K562 (cell line): Measurements from ENCODE around the gene CHGA. TPM values are rescaled to one million over a fixed set of nuclear protein-coding genes. Genes with fewer than 3 reads are reported as not detected.

ENCODE experiments used
- ATAC-seq: fragments of 200-7000 bp; cut with Tn5 transposase; 3 replicates; pipeline ENCODE4 v1.9.1; 2020; ENCODE audit warnings: moderate library complexity
- BruUV-seq: library from RNA; stranded (reverse); fragments of 400-500 nt; replicated peaks from 2 replicates; lab custom pipeline; 2021; lab: Mats Ljungman, UMichigan
- CTCF ChIA-PET: fragments of 300-600 bp; formaldehyde crosslinking; extraction: SDS; loops from one replicate; lab custom pipeline; 2021; ENCODE audit warnings: low intra/inter-chr PET ratio; lab: Yijun Ruan, JAX
- POLR2A ChIA-PET: fragments of 300-600, 350-650 bp; sonication (Branson Sonifier 250); formaldehyde crosslinking; extraction: SDS; loops from one replicate; lab custom pipeline; 2021; ENCODE audit warnings: antibody characterized with exemption, inconsistent platforms; lab: Yijun Ruan, JAX
- DNase-seq, 4 experiments: peaks; one replicate each; pipeline versions ENCODE4 v3.0.0 to v3.0.0-alpha.2; 2011 to 2018; ENCODE audit warnings: low spot score in 3 of 4, mixed read lengths in 3 of 4; ENCODE audit errors: extremely low read depth in 1 of 4
- FAIRE-seq: peaks from 2 replicates; lab custom pipeline; 2011; peaks lifted over from hg19 to GRCh38; lab: Jason Lieb, UNC
- H2AFZ ChIP-seq: 2 replicates; pipeline ENCODE4 v1.6.0; 2011; ENCODE audit warnings: low read depth, low read length, control low read depth, inconsistent platforms
- H3K27ac ChIP-seq: fragments of 200-600 bp; 3 replicates; pipeline ENCODE4 v1.8.0; 2011; ENCODE audit warnings: low read depth, mild to moderate bottlenecking, control low read depth, inconsistent platforms, low read length, moderate library complexity, mixed read lengths; ENCODE audit errors: extremely low read depth
- H3K27me3 ChIP-seq, 2 experiments: fragments of 300-600 bp in 1 of 2; 2 replicates in 1 of 2; 3 replicates in 1 of 2; pipeline versions ENCODE4 v1.6.0 to v1.8.0; 2011; ENCODE audit warnings: inconsistent platforms in 2 of 2, low read length in 2 of 2, mild to moderate bottlenecking in 1 of 2, mixed read lengths in 1 of 2, moderate library complexity in 1 of 2; ENCODE audit not compliant: control insufficient read depth in 2 of 2, insufficient read depth in 2 of 2
- H3K36me3 ChIP-seq: fragments of 300-600 bp; 3 replicates; pipeline ENCODE4 v1.8.0; 2011; ENCODE audit warnings: mild to moderate bottlenecking, low read length, inconsistent platforms; ENCODE audit not compliant: control insufficient read depth, insufficient read depth
- H3K4me1 ChIP-seq, 2 experiments: fragments of 200-600 bp in 1 of 2; replicated peaks in 1 of 2; 2 replicates in 1 of 2; 3 replicates in 1 of 2; pipeline versions ENCODE4 v1.5.1 to v1.8.0; 2011; ENCODE audit warnings: inconsistent platforms in 2 of 2, low read length in 2 of 2, mild to moderate bottlenecking in 1 of 2, mixed read lengths in 1 of 2, moderate library complexity in 1 of 2; ENCODE audit not compliant: control insufficient read depth in 2 of 2, insufficient read depth in 2 of 2
- H3K4me2 ChIP-seq: 2 replicates; pipeline ENCODE4 v1.6.1; 2011; ENCODE audit warnings: low read length, control low read depth, inconsistent platforms, mixed read lengths; ENCODE audit not compliant: insufficient read depth
- H3K4me3 ChIP-seq: fragments of 200-600 bp; sonication (generic), shearing (Covaris generic); 2 replicates; pipeline ENCODE4 v1.5.1; 2016; ENCODE audit warnings: control low read depth, inconsistent platforms
- H3K79me2 ChIP-seq: fragments of 200-600 bp; 3 replicates; pipeline ENCODE4 v1.8.0; 2011; ENCODE audit warnings: low read length, inconsistent platforms; ENCODE audit not compliant: control insufficient read depth, insufficient read depth
- H3K9ac ChIP-seq, 2 experiments: 2 replicates each; pipeline versions ENCODE4 v1.6.0 to v1.6.1; 2011; ENCODE audit warnings: low read depth in 2 of 2, low read length in 2 of 2, control low read depth in 1 of 2, inconsistent platforms in 1 of 2, mild to moderate bottlenecking in 1 of 2, mixed read lengths in 1 of 2; ENCODE audit not compliant: insufficient read depth in 1 of 2
- H3K9me1 ChIP-seq: one replicate; pipeline ENCODE4 v1.6.0; 2011; ENCODE audit warnings: inconsistent platforms, mild to moderate bottlenecking, low read length, moderate library complexity; ENCODE audit not compliant: control insufficient read depth, insufficient read depth
- H3K9me3 ChIP-seq: replicated peaks from 2 replicates; pipeline ENCODE4 v1.5.1; 2011; ENCODE audit warnings: low read depth, low read length, inconsistent platforms; ENCODE audit not compliant: control insufficient read depth, insufficient read depth
- H4K20me1 ChIP-seq: replicated peaks from 2 replicates; pipeline ENCODE4 v1.6.1; 2011; ENCODE audit warnings: low read length, inconsistent platforms, mixed read lengths; ENCODE audit not compliant: control insufficient read depth, insufficient read depth
- EP400 ChIP-seq: fragments of 450-650 bp; IDR thresholded peaks from 2 replicates; pipeline ENCODE4 v1.6.1; 2017; ENCODE audit warnings: antibody characterized with exemption, mild to moderate bottlenecking, moderate library complexity
- GTF2F1 ChIP-seq: IDR thresholded peaks from 2 replicates; pipeline ENCODE4 v1.6.1; 2011; ENCODE audit warnings: low read depth, low read length, improper control_type of control experiment
- HDAC1 ChIP-seq, 2 experiments: fragments of 450-650 bp; IDR thresholded peaks; 2 replicates each; pipeline ENCODE4 v1.6.1; 2016 to 2017; ENCODE audit warnings: inconsistent platforms in 1 of 2, mild to moderate bottlenecking in 1 of 2, moderate library complexity in 1 of 2
- HDAC6 ChIP-seq: IDR thresholded peaks from 2 replicates; pipeline ENCODE4 v1.6.1; 2012; ENCODE audit warnings: low read depth, mild to moderate bottlenecking, control low read depth, inconsistent platforms, low read length, moderate library complexity
- MIER1 ChIP-seq: fragments of 450-650 bp; IDR thresholded peaks from 2 replicates; pipeline ENCODE4 v1.6.1; 2016; ENCODE audit warnings: antibody characterized with exemption, mild to moderate bottlenecking, low read depth
- TAF15 ChIP-seq: fragments of 200-400 bp; formaldehyde crosslinking; IDR thresholded peaks from 2 replicates; pipeline ENCODE4 v1.6.1; 2017; ENCODE audit warnings: mild to moderate bottlenecking, low read depth, low read length, moderate library complexity
- ZC3H11A ChIP-seq: IDR thresholded peaks from 2 replicates; pipeline ENCODE4 v1.6.1; 2012; ENCODE audit warnings: low read depth, low read length, improper control_type of control experiment
- ZNF134 ChIP-seq: fragments of 250-450 bp; sonication (Bioruptor Pico); conservative IDR thresholded peaks from 2 replicates; pipeline ENCODE4 v1.4.0; 2020
- WGBS: fragments of 100-300 bp; shearing (Covaris generic); methylation state at CpG from one replicate; pipeline ENCODE4 v1.1.6; 2016; ENCODE audit warnings: low coverage, mixed read lengths; ENCODE audit not compliant: insufficient coverage; ENCODE audit errors: missing lambda C conversion rate; 5-methylcytosine and 5-hydroxymethylcytosine counted together
- in situ Hi-C: fragments of 300-500 bp; cut with MboI; formaldehyde crosslinking; loops from 4 replicates; pipeline ENCODE4 v1.15.0; 2018; ENCODE audit warnings: inconsistent platforms, mixed read lengths
- intact Hi-C: fragments of 100-400 bp; cut with micrococcal nuclease; formaldehyde crosslinking; loops from 2 replicates; pipeline ENCODE4 v1.14.2; 2022
- polyA plus RNA-seq, 8 experiments: library from polyadenylated mRNA; depleted of rRNA in 4 of 8; stranded (reverse) in 5 of 8; unstranded in 3 of 8; fragments of >200 nt; fragmentation: Nextera tagmentation in 2 of 8; fragmentation: Illumina TruSeq in 1 of 8; extraction: Ambion mirVana in 2 of 8; extraction: Trizol in 1 of 8; gene quantifications; 2 replicates each; pipeline versions ENCODE4 v1.2.1 to v1.2.3, GENCODE V29; 2011 to 2014; ENCODE audit warnings: inconsistent platforms in 1 of 8, missing spikeins in 1 of 8
- total RNA-seq, 7 experiments: library from RNA; depleted of rRNA in 6 of 7; stranded (reverse); fragments of >200 nt in 6 of 7; fragmentation: Illumina TruSeq in 2 of 7; extraction: Trizol in 2 of 7; gene quantifications; 2 replicates each; pipeline versions ENCODE4 v1.2.1 to v1.2.3, GENCODE V29; 2011 to 2021; ENCODE audit warnings: low replicate concordance in 1 of 7
- TF ChIP-seq, protein P1 (sequence below): fragments of 250-450 bp; sonication (Bioruptor Pico); IDR thresholded peaks from 2 replicates; pipeline ENCODE4 v1.4.0; 2020; ENCODE audit warnings: mild to moderate bottlenecking

The CHGA gene
- total and polyA plus RNA-seq, 9 of the 15 experiments (the other 6 are each of a cell fraction or from before 2014, with no cell fraction given) = not detected

DNA sequence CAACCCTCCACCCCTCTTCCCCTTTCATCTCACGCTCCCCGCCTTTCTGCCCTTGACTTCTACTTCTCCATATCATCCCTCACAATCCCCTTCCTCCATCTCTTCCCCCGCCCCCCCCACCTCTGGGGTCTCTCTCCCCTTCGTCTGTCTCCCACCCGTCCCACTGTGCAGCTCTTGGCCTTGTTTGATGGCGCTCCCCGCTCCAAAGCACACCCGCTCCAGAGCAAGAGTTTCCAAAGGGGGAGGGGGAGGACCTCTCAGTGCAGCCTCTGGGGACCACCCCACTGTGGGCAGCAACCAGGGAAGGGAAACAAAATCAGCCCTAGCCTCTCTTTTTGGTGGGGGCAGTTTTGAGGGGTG, 774 bp downstream of the CHGA start:
- Histone ChIP-seq H3K4me3 (no peak overlapping the region), H3K4me1 (peaks cover 0 to 7% of the 10 kb centered on the region in 2 experiments; a peak in 1 of 5 replicates), H3K36me3 (no peaks in the 10 kb centered on the region), H3K27ac (no peak overlapping the region), H4K20me1 (no peaks in the 10 kb centered on the region; the same call in 1 of the 2 replicates), H3K9ac (no peak overlapping the region), H3K9me1 (no peaks in the 10 kb centered on the region), H3K79me2 (no peaks in the 10 kb centered on the region), H3K9me3 (no peaks in the 10 kb centered on the region), H2AFZ (no peak overlapping the region), H3K27me3 (peaks cover 0 to 10% of the 10 kb centered on the region in 2 experiments; a peak in 2 of 5 replicates), H3K4me2 (no peak overlapping the region)
- intact Hi-C loops (no loop called here), in situ Hi-C loops (no loop called here)
- ATAC-seq (no peak; the same call in 2 of the 3 replicates), DNase-seq (no peak), FAIRE-seq (no peak)
- WGBS = 40% methylated on average over 3 of the region's 8 CpGs
- no TSS peak for BruUV-seq
- TF ChIP-seq ZNF134 (CRISPR knock-in tag) (no peak), TAF15 (no peak), MIER1 (peak; percentile 72; the same call in 1 of the 2 replicates), GTF2F1 (no peak), HDAC1 (IDR thresholded peaks at IDR 0.05) (no peak), HDAC6 (no peak), ZC3H11A (no peak), EP400 (no peak)
- TF ChIP-seq, protein P1, sequence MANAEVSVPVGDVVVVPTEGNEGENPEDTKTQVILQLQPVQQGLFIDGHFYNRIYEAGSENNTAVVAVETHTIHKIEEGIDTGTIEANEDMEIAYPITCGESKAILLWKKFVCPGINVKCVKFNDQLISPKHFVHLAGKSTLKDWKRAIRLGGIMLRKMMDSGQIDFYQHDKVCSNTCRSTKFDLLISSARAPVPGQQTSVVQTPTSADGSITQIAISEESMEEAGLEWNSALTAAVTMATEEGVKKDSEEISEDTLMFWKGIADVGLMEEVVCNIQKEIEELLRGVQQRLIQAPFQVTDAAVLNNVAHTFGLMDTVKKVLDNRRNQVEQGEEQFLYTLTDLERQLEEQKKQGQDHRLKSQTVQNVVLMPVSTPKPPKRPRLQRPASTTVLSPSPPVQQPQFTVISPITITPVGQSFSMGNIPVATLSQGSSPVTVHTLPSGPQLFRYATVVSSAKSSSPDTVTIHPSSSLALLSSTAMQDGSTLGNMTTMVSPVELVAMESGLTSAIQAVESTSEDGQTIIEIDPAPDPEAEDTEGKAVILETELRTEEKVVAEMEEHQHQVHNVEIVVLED (CRISPR knock-in tag) = no peak
- ChIA-PET POLR2A (no interaction called here), CTCF (no interaction called here)
